ENCODE results near the gene GLRA1.

- TF ChIP-seq, protein P1, sequence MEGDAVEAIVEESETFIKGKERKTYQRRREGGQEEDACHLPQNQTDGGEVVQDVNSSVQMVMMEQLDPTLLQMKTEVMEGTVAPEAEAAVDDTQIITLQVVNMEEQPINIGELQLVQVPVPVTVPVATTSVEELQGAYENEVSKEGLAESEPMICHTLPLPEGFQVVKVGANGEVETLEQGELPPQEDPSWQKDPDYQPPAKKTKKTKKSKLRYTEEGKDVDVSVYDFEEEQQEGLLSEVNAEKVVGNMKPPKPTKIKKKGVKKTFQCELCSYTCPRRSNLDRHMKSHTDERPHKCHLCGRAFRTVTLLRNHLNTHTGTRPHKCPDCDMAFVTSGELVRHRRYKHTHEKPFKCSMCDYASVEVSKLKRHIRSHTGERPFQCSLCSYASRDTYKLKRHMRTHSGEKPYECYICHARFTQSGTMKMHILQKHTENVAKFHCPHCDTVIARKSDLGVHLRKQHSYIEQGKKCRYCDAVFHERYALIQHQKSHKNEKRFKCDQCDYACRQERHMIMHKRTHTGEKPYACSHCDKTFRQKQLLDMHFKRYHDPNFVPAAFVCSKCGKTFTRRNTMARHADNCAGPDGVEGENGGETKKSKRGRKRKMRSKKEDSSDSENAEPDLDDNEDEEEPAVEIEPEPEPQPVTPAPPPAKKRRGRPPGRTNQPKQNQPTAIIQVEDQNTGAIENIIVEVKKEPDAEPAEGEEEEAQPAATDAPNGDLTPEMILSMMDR (optimal IDR thresholded peaks at IDR 0.05 in 1 of 3, IDR thresholded peaks at IDR 0.05 in 1 of 3, conservative IDR thresholded peaks at IDR 0.05 in 1 of 3; ENCODE audit: extremely low read depth in 1 of 3, insufficient read depth in 2 of 3, low read length in 3 of 3), result no peak
- TF ChIP-seq EZH2 (IDR thresholded peaks at IDR 0.05; ENCODE audit: low read length), result no peak
Observed at GRCh38 chr5:151950706-151951105, 26.1 kb upstream of the GLRA1 start.
